ENCODE data around the gene CD86.

CD86 gene, protein sequence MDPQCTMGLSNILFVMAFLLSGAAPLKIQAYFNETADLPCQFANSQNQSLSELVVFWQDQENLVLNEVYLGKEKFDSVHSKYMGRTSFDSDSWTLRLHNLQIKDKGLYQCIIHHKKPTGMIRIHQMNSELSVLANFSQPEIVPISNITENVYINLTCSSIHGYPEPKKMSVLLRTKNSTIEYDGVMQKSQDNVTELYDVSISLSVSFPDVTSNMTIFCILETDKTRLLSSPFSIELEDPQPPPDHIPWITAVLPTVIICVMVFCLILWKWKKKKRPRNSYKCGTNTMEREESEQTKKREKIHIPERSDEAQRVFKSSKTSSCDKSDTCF

GRCh38 chr3:122055215-122055614 is at the start of gene CD86:
TSS of gene CD86 (plus strand) at chr3:122055362. CDS start at chr3:122055490, 128 bp downstream.
- H3K27me3 Mint-ChIP-seq, result peaks cover 44% of the 10 kb centered on the region
- no peaks in the 10 kb centered on the region for H3K4me1 Mint-ChIP-seq
- ATAC-seq (replicated peaks; ENCODE audit: extremely low read depth, poor library complexity, severe bottlenecking) (no peak), DNase-seq (ENCODE audit: low spot score in 2 of 2) (no peak)
- no peaks in the 10 kb centered on the region for H3K9me3 Mint-ChIP-seq
- H3K36me3 Mint-ChIP-seq (ENCODE audit: insufficient read depth), result no peaks in the 10 kb centered on the region
- no peak within 1 kb of the TSS for H3K27ac Mint-ChIP-seq (ENCODE audit: low read depth)
- H3K4me3 Mint-ChIP-seq, result no peak within 1 kb of the TSS

- H3K36me3 Mint-ChIP-seq (ENCODE audit: insufficient read depth), result no peaks in the 10 kb centered on the region
Observed at GRCh38 chr3:122006267-122006666, 48.9 kb upstream of the CD86 start.

DNA sequence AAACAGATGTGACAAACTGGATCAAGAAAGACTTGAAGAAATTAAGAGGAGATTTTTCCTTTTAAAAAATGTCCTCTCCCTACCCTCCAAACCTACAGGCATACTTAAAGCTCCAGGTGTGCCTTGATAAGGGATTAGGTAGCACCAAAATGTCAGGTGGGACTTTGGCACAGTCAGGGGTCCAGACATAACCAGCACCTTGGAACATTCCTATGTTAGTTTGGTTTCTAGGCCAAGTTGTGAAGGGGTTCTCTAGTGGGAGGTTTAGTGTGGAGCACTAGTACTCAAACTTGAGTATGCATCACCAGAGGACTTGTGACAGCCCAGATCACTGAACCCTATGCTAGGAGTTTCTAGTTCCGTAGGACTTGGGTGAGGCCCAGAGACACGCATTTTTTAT is 47.0 kb upstream of the CD86 start:
- Mint-ChIP-seq H3K9me3 (no peaks in the 10 kb centered on the region), H3K27me3 (peaks cover 29% of the 10 kb centered on the region), H3K36me3 (ENCODE audit: insufficient read depth) (no peaks in the 10 kb centered on the region), H3K4me3 (no peak overlapping the region), H3K27ac (ENCODE audit: low read depth) (no peak overlapping the region), H3K4me1 (no peaks in the 10 kb centered on the region)
- DNase-seq (ENCODE audit: low spot score in 2 of 2), result no peak
- ATAC-seq (replicated peaks; ENCODE audit: extremely low read depth, poor library complexity, severe bottlenecking), result no peak

More at GRCh38 chr3:122006267-122006666, 48.9 kb upstream of the CD86 start:
- no peaks in the 10 kb centered on the region for H3K4me1 Mint-ChIP-seq
- no peak for DNase-seq (ENCODE audit: low spot score in 2 of 2)
- no peak for ATAC-seq (replicated peaks; ENCODE audit: extremely low read depth, poor library complexity, severe bottlenecking)
- H3K27ac Mint-ChIP-seq (ENCODE audit: low read depth), result no peak overlapping the region
- H3K4me3 Mint-ChIP-seq, result no peak overlapping the region
- peaks cover 38% of the 10 kb centered on the region for H3K27me3 Mint-ChIP-seq
- no peaks in the 10 kb centered on the region for H3K9me3 Mint-ChIP-seq

DNA sequence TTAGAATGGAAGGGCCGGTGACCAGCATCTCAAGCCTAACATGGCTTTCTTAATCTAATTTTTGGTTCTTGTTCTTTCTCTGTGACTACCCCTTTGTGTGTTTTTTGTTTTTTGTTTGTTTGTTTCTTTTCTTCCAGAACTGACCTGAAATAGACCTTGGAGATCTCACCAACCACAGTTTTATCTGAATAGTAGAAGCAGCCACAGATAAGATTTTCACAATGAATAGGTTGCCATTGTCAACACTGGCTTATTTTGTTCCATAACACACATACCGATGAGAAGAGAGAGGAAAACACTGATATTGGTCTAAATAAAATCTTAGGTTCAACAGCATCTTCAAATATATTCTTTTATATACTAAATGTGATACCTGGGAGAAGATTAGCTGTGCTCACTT is 44.7 kb upstream of the CD86 start:
- Mint-ChIP-seq H3K27ac (ENCODE audit: low read depth) (no peak overlapping the region), H3K27me3 (peaks cover 5% of the 10 kb centered on the region), H3K9me3 (no peaks in the 10 kb centered on the region), H3K36me3 (ENCODE audit: insufficient read depth) (no peaks in the 10 kb centered on the region), H3K4me3 (no peak overlapping the region), H3K4me1 (no peaks in the 10 kb centered on the region)
- DNase-seq (ENCODE audit: low spot score in 2 of 2) (no peak), ATAC-seq (replicated peaks; ENCODE audit: extremely low read depth, poor library complexity, severe bottlenecking) (no peak)

DNA sequence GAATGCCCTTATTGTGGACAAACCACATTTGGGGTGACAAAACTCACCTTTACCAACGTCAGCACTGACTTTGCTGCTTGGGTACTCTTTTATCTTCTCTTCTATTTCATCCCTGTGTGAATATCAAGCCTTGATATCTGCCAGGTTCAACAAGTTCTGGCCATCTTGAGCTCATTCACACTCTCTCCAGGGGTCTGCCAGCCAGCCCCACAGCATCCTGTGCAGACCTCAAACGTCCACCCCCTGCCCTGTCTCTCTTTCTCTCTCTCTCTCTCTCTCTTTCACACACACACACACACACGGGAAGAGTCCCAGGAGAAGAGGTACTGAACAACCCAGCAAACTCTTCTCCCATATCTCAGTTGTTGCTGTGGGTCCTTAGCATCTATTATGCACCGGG is 43.8 kb upstream of the CD86 start:
- H3K9me3 Mint-ChIP-seq, result no peaks in the 10 kb centered on the region
- DNase-seq (ENCODE audit: low spot score in 2 of 2) (no peak), ATAC-seq (replicated peaks; ENCODE audit: extremely low read depth, poor library complexity, severe bottlenecking) (no peak)
- no peak overlapping the region for H3K4me3 Mint-ChIP-seq
- H3K27me3 Mint-ChIP-seq, result no peaks in the 10 kb centered on the region
- H3K27ac Mint-ChIP-seq (ENCODE audit: low read depth), result no peak overlapping the region
- H3K4me1 Mint-ChIP-seq, result no peaks in the 10 kb centered on the region
- no peaks in the 10 kb centered on the region for H3K36me3 Mint-ChIP-seq (ENCODE audit: insufficient read depth)

- Mint-ChIP-seq H3K36me3 (ENCODE audit: insufficient read depth) (no peaks in the 10 kb centered on the region), H3K27ac (ENCODE audit: low read depth) (no peak overlapping the region)
Observed at GRCh38 chr3:122012821-122013220, 42.3 kb upstream of the CD86 start.

DNA sequence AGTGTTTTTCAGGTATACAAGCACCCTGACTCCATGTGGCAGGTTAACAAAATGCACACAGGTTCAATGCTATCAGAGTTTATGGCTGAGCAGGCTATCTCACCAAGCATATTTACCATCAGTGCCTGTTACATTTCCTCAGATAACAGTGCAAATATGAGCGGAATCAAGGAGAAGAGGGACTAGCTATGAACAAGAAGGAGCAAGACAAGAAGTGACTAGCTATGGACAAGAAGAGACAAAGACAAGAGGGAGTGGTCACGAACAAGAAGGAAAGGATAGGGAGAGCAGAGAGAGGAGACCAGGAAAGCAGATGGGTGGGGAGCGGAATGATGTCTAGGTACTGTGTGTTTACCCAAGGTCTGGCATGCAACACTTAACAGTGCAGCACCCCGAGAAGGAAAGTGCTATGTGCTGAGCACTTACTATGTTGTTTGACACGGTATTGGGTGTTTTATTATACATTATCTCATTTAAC is 41.7 kb upstream of the CD86 start:
- Mint-ChIP-seq H3K4me3 (no peak overlapping the region), H3K9me3 (no peaks in the 10 kb centered on the region), H3K4me1 (no peaks in the 10 kb centered on the region), H3K27me3 (peaks cover 6% of the 10 kb centered on the region), H3K27ac (ENCODE audit: low read depth) (no peak overlapping the region), H3K36me3 (ENCODE audit: insufficient read depth) (no peaks in the 10 kb centered on the region)
- ATAC-seq (replicated peaks; ENCODE audit: extremely low read depth, poor library complexity, severe bottlenecking) (no peak), DNase-seq (ENCODE audit: low spot score in 2 of 2) (no peak)

More at GRCh38 chr3:122012821-122013220, 42.3 kb upstream of the CD86 start:
- H3K4me3 Mint-ChIP-seq, result no peak overlapping the region
- DNase-seq (ENCODE audit: low spot score in 2 of 2) (no peak), ATAC-seq (replicated peaks; ENCODE audit: extremely low read depth, poor library complexity, severe bottlenecking) (no peak)
- no peaks in the 10 kb centered on the region for H3K9me3 Mint-ChIP-seq
- H3K4me1 Mint-ChIP-seq, result no peaks in the 10 kb centered on the region
- no peaks in the 10 kb centered on the region for H3K27me3 Mint-ChIP-seq

DNA sequence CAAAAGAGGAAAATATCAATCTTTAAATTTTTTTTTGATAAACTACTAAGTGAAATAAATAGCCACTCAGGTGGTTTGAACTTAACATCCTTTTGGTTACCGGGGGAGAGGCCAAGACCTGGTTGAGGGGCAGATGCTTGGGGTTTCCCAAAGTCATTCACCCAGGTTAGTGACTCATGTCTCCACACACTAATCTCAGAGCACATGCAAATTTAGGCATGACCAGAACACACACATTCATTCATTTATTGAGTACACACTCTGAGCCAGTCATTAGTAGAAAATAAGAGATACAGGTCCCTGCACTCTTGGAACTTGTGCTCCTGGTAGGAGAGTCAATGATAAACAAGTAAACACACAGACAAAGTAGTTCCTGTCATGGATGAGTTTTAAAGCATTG is 40.4 kb upstream of the CD86 start:
- Mint-ChIP-seq H3K27ac (ENCODE audit: low read depth) (no peak overlapping the region), H3K27me3 (peaks cover 12% of the 10 kb centered on the region), H3K4me3 (no peak overlapping the region), H3K4me1 (no peaks in the 10 kb centered on the region), H3K9me3 (no peaks in the 10 kb centered on the region), H3K36me3 (ENCODE audit: insufficient read depth) (no peaks in the 10 kb centered on the region)
- ATAC-seq (replicated peaks; ENCODE audit: extremely low read depth, poor library complexity, severe bottlenecking) (no peak), DNase-seq (ENCODE audit: low spot score in 2 of 2) (no peak)

GRCh38 chr3:122019493-122019892 is 35.7 kb upstream of the CD86 start:
- peaks cover 48% of the 10 kb centered on the region for H3K27me3 Mint-ChIP-seq

DNA sequence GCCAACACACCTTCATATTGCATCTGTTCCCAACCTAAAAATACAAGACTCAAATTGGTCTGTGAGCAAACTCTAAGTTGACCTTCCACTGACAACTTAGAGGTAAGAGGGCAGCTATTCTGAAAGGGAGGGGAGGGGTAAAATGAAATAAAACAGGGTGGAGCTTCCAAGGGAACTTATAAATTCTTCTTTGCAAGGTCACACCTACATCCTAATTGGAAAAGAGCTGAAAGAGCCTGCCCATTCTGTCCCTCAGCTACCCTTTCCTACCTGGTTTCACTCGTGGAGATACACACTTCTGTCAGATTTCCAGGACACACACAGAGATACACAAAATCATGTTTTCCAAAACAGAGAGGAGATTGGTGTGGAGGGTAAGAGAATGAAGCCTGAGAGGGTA is 34.1 kb upstream of the CD86 start:
- H3K27me3 Mint-ChIP-seq, result peaks cover 48% of the 10 kb centered on the region
- no peak overlapping the region for H3K4me3 Mint-ChIP-seq
- H3K27ac Mint-ChIP-seq (ENCODE audit: low read depth), result no peak overlapping the region
- peaks cover 6% of the 10 kb centered on the region for H3K4me1 Mint-ChIP-seq
- no peak for DNase-seq (ENCODE audit: low spot score in 2 of 2)
- H3K36me3 Mint-ChIP-seq (ENCODE audit: insufficient read depth), result no peaks in the 10 kb centered on the region
- no peak for ATAC-seq (replicated peaks; ENCODE audit: extremely low read depth, poor library complexity, severe bottlenecking)
- H3K9me3 Mint-ChIP-seq, result no peaks in the 10 kb centered on the region

More at GRCh38 chr3:122019493-122019892, 35.7 kb upstream of the CD86 start:
- Mint-ChIP-seq H3K9me3 (no peaks in the 10 kb centered on the region), H3K36me3 (ENCODE audit: insufficient read depth) (no peaks in the 10 kb centered on the region), H3K4me3 (no peak overlapping the region), H3K27ac (ENCODE audit: low read depth) (no peak overlapping the region), H3K4me1 (peaks cover 6% of the 10 kb centered on the region)
- ATAC-seq (replicated peaks; ENCODE audit: extremely low read depth, poor library complexity, severe bottlenecking) (no peak), DNase-seq (ENCODE audit: low spot score in 2 of 2) (no peak)

DNA sequence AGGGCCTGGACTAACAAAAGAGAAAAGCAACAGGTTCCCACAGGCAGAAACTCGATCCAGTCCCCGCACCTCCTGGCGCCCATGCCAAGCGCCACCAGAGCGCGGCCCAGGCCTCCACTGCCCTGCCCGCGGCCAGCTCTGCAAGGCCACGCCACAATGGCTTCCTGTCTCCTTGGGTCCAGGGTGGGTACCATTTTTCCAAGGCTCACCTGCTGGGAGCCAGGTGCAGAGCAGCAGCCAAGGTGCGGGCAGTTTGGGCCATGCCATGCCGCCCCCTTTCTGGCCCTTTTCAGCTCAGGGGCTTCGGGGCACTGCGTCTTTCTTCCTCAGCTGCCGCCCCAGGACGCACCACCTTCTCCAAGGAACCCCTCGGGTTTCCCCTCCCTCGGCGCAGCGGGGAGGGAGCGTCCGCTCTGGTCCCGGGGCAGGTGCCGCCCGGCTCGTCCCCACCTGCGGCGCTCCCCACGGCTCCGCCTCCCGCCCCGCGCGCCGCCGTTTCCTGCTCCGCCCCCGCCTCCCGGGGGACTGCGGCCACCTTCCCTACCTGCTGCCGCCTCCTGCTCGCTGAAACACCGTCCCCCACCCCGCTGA is 33.3 kb upstream of the CD86 start, which contains the start of gene ILDR1:
Gene ILDR1, minus strand, starts transcription at position 437 of the 591 bp plus-strand sequence. Its CDS starts 170 bp downstream, at position 267.
- Mint-ChIP-seq H3K27ac (ENCODE audit: low read depth) (no peak within 1 kb of the TSS), H3K4me1 (peaks cover 6% of the 10 kb centered on the region), H3K4me3 (peak within 1 kb of the TSS; percentile 74), H3K9me3 (no peaks in the 10 kb centered on the region), H3K36me3 (ENCODE audit: insufficient read depth) (no peaks in the 10 kb centered on the region), H3K27me3 (peaks cover 48% of the 10 kb centered on the region)
- DNase-seq (ENCODE audit: low spot score in 2 of 2) (no peak), ATAC-seq (replicated peaks; ENCODE audit: extremely low read depth, poor library complexity, severe bottlenecking) (peak; percentile 24)

GRCh38 chr3:122023335-122023910 is 31.7 kb upstream of the CD86 start:
- Mint-ChIP-seq H3K27ac (ENCODE audit: low read depth) (no peak overlapping the region), H3K4me1 (peaks cover 6% of the 10 kb centered on the region), H3K4me3 (no peak overlapping the region), H3K36me3 (ENCODE audit: insufficient read depth) (no peaks in the 10 kb centered on the region), H3K27me3 (peaks cover 43% of the 10 kb centered on the region), H3K9me3 (no peaks in the 10 kb centered on the region)
- ATAC-seq (replicated peaks; ENCODE audit: extremely low read depth, poor library complexity, severe bottlenecking), result no peak
- no peak for DNase-seq (ENCODE audit: low spot score in 2 of 2)

DNA sequence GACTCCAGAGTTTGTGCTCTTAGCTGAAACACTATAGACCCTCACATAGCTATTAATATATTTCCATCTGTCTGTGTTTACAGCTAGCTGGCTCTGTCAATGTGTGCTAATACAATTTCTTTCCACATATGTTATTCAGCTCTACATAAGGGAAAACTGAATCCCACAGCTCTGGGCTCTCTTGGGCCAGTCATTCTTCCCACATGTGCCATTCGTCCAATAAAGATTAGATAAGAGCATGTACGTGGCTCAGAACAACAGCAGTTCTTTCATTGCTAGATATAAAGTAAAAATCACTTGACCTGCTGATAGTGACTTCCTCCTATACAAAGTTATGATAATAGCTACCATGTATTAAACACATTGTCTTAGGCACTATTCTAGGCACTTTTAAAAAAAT is 30.4 kb upstream of the CD86 start:
- no peak for ATAC-seq (replicated peaks; ENCODE audit: extremely low read depth, poor library complexity, severe bottlenecking)
- Mint-ChIP-seq H3K9me3 (no peaks in the 10 kb centered on the region), H3K4me1 (peaks cover 6% of the 10 kb centered on the region), H3K36me3 (ENCODE audit: insufficient read depth) (no peaks in the 10 kb centered on the region), H3K27ac (ENCODE audit: low read depth) (no peak overlapping the region), H3K27me3 (peaks cover 36% of the 10 kb centered on the region), H3K4me3 (no peak overlapping the region)
- no peak for DNase-seq (ENCODE audit: low spot score in 2 of 2)

Data from central memory CD8-positive, alpha-beta T cell (primary cell).